Measurements from ENCODE around the gene RTL9.
"Not testable (repeated sequence)": the region's sequence is repeated elsewhere in the genome, so short reads cannot be mapped to it uniquely, and the experiment has no call there.

RTL9 gene

DNA sequence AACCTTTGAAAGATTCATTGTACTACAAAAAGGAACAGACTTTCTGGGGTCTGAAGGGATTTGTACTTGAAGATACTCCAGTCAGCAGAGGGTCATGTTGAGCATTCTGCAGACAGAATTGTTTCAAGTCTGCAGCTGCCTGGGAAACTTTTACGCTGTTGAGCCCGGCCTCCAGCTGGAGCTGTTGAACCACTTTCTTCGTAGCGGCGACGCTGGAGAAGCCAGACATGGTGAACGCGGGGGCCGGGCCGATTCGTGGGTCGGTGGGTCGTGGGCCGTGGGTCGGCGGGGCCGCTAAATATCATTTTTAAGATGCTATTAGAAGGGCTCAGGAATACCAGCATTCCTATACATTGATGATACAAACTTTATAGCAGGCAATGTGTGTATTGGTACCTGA is 12.0 kb upstream of the RTL9 start:
- no peak for DNase-seq

DNA sequence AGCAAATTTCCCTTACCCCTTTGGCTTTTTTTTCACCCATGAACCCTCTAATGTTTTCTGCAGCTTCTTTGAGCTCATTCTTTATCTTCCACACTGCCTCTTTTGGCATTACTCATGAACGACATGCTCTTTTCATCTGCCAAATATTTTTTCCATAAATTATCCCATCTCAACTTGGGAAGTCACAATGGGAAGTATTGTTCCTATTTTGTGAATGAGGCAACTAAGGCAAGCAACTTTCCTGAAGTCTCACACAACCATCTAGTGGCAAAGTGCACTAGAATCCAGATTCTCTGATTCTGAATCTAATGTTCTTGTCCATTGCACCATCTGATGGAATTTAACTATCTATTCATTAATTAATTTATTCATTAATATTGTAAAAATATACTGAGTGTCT is 625 bp downstream of the RTL9 start:
- no peak for DNase-seq

DNA sequence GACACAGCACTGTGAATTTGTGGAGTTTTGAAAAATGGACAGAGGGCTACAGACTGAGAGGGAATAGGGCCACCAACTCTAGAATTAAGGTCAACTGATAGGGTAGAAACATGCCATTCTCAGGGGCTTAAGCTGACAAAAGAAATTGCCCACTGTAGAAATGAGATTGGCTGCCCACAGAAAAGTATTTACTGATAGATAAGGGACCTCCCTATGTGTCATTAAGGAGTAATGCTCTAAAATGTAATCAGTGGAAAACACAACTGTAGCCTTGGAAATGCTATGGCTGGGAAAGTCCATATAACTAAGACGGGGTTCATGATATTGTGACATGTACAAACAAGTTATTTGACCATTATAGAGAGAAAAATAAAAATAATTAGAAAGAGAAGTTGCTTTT is 4.6 kb downstream of the RTL9 start:
- peak; percentile 70 for DNase-seq

DNA sequence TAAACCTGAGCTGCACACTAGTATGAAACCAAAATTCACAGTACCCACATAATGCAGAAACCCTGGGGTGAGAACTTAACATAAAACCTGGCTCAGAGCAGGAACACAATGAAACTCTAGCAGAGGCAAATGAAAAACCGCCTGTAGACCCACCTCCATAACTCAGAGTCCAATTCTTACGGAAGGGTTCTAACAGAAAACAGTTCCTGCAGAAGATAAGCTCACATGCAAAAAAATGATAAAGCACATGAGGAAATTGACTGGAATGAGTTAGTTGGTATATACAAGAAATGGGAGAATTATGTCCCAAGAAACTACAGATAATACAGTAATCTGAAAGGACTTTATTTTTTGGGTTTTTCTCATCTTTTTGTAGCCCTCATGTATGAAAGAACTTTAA is 14.7 kb downstream of the RTL9 start:
- DNase-seq, result peak; percentile 85

DNA sequence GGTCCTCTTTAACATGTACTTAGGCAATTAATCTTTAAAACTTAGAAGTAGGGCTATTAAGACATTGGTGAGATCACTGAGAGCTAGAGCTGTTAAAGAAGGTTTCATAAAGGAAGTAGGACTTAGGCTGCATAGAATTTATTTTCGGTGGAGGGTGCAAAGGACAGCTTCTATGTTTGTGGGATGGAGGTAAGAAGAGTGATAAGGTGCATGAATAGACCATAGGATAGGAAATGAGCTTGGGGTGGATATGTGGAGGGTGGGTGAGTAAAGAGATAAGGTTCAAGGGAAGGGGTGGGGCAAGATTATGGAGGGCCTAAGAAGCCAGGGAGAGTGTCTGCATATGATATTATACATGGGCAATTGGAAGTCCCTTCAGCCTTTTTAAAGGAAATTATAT is 15.9 kb downstream of the RTL9 start:
- peak; percentile 86 for DNase-seq

DNA sequence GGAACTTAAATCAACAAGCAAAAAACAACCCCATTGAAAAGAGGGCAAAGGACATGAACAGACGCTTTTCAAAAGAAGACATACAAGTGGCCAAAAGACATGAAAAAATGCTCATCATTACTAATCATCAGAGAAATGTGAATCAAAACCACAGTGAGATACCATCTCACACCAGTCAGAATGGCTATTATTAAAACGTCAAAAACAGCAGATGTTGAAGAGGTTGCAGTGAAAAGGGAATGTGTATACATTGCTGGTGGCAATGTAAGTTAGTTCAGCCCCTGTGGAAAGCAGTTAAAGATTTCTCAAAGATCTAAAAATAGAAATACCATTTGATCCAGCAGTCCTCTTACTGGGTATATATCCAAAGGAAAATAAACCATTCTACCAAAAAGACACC is 22.6 kb downstream of the RTL9 start:
- DNase-seq, result no peak

DNA sequence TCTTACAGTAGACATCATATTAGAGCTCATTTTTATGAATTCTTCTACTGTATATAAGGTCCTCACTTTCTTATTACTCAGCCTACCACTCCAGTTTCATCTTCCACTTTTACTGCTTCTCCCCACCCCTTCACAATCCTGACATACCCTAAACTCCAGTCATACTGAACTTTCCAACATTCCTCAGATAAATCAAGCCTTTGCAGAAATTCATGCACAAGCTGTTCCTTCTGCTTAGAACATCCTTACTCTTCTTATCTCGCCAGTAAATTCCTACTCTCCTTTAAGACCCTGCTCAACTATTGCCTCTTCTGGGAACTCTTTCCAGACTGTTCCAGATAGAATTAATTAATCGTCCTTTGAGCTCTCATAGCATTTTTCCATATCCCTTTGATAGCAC is 24.8 kb downstream of the RTL9 start:
- DNase-seq, result no peak

DNA sequence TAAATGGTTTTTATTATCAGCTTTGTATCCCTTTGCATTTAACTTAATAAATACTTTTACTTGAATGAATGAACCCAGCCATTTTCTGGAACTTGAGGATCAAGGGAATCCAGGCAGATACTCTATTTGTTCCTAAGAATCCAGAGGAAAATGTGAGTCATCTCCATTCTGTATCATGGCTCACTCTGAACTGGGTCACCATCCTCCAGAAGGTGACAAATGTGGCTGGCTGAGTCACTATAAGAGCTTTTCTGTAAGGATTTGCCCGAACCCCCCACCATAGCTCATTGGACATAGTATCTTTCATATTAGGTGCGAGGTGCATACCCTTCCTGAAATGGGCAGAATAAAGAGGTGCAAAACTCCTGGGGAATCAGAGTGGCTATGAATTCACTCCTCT is 25.8 kb downstream of the RTL9 start:
- peak; percentile 11 for DNase-seq

DNA sequence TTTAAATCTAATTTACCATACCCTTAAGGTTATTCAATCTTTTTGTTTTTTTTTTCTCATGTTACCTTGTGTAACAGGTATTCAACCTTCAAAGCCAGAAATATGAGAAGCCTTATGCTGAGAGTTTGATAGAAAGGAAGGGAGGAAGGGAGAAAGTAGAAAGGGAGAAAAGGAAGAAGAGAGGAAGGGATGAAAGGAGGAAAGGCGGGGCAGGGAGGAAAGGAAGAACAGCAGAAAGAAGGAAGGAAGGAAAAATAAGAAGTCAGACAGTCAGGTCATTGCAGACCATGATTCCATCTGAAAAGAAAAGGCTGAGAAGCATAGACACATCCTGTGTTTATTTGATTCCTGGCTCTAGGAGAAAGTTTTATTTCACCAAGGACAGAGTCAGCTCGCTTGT is 30.9 kb downstream of the RTL9 start:
- no peak for DNase-seq

DNA sequence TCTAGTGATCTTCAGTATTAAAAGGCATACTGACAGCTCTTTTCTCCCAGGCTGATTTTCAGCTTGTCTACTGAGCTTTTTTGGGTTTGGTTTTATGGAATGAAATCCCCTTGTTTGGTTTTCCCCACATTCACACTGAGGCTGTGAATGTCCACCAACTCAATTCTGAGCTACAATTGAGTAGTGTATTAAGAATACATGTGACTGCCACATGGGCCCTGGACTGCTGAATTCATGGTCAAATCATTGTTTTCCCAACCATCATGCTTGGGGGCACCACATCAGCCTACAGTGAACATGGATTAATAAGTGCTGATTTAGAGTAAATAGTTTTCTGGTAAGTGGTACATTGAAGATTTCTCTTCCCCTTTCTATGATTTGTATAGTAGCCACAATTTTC is 32.4 kb downstream of the RTL9 start:
- DNase-seq, result no peak

DNA sequence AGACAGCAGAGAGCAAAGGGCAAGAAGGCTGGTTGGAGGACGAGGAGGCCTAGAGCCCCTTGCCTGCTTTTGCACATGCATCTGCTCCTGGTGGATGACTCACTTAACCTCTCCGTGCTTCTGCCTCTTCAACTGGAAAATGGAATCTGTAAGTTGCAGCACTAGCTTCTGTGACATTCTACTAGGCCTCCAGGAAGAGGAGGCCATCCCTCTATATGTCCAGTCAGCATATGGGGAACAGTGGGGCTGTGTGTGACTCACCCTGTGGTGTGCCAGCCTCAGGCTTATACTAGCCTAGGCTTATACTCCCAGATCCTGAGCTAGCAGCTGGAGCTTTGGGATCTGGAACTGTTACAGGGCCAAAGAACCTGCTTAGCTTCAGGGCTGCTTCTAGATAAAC is 36.0 kb downstream of the RTL9 start:
- no peak for DNase-seq

DNA sequence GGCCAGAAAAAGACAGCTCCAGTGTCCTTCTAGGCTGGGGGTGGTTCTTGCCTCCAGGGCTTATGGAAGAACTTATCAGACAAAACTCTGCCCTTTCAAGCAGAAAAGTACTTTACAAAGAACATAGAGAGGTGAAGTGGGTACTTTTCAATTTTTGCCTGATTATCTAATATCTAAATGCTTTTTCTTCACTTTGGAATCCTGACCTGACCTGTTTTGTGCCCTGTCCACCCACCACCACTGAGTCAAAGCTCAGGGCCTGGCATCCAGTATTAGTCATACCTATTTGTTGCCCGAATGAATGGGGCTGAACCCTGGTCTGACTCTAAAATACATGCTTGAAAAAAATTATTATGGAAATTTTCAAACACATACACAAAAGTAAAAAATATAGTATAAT is 37.2 kb downstream of the RTL9 start:
- DNase-seq, result no peak

DNA sequence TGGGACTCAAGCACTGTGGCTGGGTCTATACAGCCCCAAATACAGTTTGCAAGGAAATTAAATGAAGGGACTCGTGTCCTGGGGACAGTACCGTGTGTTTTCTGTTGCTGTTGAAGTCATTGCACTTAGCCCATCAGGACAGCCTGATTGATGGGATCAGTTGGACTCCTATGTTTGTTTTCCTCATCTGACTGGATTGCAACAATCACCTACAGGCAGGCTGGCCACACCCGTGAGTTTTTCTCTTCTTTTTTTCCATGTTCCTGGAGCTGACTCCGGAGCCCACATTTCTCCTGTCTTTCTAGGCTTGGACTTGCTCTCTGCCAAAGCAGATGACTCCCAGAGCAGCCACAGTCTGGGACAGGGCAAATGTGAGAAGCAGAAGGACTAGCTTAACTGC is 38.1 kb downstream of the RTL9 start:
- DNase-seq, result no peak

DNA sequence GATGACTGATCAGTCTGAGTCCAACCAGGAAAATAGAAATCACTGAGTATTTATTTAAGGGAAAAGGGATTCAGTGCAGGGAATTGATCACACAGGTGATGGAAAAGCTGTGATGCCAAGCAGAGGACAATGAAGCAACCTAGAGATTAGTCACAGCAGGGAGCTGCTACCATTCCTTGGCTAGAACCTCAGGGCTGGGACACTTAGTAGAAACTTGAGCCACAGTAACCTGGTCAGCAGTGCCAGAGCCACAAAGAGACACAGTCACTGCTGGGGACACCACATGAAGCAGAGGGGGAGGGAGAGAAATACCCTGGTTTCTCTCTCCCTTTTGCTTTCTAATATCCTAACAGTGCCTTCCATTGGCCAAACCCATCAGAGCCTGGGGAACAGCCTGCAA is 38.7 kb downstream of the RTL9 start:
- DNase-seq, result no peak

DNA sequence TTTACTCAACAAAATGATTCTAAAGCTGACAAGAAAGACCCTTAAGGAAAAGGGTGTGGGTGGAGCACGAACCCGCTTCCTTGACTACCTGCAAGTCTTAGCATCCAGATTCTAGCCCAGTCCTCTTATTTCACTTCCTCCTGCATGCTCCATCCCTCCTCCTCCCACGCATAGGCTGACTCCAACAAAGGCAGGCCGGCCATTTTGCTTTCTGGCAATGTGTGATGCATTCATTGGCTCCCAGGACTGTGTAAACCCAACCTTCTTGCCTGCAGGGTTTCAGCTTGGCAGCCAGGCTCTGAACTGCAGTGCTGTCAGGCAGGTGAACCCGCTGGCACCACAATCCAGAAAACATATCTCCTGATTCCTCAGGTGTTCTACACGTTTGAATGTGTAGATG is 39.3 kb downstream of the RTL9 start:
- peak; percentile 18 for DNase-seq

DNA sequence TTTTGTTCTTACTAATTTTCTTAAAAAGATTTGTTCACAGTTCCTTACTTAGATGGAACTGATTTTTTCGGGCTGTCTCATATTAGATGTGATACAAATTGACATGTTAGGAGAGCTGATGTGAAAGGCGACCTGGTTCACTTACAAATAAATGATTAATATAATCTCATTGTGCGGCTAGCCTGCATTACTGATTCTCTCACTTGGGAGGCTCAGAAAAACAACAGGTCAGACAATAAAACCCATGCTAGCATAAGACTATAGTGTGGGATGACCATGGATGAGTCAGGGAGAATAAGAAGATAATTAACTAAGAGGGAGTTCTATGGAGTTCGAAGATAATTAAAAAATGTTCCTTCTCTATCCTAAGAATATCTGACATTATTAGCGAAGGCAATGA is 40.8 kb downstream of the RTL9 start:
- DNase-seq, result no peak

DNA sequence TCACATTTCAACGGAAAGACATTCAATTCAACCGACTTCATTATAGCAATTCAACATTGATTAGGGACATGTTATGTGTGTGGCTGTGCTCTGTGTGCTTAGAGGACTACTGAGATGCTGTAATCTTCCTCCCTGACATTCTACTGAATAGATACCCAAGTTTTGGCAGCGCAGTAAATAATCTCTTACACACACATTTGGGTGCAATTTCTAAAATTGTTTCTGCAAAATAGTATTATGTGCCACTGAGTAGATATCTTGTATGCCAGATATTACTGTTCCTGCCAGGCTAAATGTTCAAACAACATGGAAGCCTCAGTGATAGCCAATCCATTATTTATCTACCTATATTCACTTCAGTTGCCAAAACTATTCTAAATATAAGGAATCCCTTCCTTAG is 41.3 kb downstream of the RTL9 start:
- no peak for DNase-seq

DNA sequence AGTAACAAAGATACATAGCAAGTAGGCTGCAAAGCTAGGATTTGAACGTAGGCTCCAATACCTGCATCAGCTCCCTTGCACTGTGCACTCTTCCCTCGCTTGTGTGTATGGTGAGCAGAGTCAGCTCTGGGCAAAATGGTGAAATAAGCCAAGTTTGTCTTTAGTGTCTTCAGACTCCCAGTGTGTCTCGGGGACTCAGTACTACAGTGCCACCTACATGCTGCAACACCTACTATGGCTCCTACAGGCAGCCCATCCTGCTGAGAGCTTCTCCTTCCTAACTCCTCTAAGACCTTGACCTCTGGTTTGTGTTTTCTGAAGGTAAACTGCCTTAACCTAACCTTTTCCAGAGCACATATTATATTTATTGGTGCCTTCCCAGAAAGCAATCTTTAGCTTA is 42.5 kb downstream of the RTL9 start:
- DNase-seq, result peak; percentile 59

DNA sequence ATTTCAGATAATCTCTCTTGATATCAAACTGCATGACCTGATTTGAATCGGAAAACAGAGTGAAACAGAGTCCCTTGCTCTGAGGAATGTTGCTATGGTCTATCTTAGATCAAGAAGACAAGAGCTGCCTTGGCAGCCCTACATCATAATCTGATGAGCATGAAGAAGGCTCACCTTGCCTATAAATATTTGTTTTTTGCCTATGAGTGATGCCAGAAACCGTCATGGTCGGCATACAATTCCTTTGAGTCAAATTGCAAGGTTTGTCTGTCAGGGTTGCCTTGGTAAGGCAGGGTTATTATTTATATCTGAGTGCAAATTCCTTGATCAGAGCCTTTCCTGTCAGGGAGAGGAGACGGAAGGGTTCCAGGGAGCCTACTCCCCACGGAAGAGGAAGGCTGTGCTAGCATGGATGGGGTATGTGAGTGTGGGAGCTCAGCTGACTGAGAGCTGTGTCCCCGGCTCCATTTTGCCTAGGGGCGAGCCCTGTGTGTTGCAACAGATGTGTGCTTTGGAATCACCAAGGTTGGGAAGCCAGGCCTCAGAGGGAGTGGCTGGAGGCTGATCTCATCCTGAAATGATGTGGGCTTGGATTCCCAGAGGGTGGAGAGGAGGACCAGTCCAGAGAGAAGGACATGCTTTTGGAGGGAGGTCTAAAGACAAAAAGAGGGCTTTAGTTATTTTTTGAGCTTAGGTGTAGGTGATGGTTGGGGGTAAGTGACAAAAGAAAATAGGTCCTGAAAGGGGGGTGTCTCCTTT is 43.6 kb downstream of the RTL9 start:
- DNase-seq, result no peak

DNA sequence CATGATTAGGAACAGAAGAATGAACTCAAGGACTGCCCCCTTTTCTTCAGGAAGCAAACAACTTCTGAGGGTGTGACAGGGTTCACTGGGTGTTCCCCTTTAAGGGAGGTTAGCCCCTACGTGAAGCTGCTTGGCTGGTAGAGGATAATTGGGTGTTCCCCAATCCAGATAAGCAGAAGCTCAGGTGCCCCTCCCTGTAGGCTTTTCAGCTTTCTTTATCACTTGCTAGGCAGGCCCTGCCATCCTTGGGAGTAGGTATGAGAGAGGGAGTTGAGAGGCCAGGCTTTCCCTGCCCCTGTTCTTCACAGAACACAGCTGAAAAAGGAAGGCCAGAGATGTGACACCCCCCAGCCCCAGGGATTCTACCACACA is 44.2 kb downstream of the RTL9 start:
- peak; percentile 70 for DNase-seq

DNA sequence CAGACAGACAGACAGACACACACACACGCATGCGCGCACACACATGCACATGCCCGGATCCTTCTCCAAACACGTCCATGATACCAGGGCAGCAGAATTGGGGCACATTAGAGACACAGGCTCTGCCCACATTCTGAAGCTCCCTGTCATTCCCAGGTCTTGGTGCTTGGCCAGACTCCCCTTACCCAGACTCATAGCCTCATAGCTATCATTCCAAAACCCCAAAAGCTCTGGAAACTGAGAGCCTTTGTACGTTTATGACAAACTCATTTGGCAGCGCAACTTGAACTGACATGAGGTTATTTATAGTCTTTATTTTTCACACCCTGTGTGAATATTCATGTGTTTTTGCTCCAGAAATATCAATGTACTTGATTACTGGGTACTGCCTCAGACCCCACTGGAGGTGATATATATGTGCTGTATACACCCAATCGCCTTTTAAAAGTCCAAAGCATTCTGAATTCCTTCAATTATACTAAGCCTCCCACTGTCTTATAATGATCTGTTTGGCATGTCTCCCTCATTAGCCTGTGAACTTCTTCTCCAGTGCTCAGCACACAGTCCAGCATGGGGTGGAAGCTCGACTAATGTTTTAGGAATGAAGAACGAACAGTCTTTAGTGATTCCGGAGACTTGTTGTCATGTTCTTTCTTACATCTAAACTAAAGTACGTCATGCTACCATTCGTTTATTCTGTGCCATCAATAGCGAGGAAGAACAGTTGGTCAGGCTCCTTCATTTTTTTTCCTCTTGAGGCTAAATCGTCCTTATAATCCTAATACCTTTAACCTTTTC is 45.0 kb downstream of the RTL9 start:
- DNase-seq, result no peak

DNA sequence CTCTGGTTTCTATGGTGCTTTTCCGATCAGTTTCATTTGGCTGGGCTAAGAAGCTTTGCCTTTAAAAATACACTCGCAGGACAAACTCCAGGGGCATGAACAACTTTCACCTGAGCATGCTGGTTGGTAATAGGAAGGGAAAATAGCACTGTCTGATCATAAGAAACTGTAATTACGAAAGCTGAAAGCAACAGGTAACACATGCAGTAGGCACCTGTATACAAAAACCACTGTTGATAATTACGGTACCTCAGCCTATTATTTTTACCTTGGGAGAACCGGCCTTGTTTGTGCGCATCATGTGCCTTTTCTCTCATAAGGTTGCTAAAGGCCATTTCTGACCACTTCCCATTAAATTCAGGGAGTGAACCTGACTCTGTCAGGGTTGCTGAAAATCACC is 45.7 kb downstream of the RTL9 start:
- DNase-seq, result no peak

DNA sequence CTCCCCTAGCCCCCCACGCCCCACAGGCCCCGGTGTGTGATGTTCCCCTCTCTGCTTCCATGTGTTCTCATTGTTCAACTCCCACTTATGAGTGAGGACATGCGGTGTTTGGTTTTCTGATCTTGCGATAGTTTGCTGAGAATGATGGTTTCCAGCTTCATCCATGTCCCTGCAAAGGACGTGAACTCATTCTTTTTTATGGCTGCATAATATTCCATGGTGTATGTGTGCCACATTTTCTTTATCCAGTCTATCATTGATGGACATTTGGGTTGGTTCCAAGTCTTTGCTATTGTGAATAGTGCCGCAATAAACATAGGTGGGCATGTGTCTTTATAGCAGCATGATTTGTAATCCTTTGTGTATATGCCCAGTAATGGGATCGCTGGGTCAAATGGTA is 47.6 kb downstream of the RTL9 start:
- DNase-seq, result not testable (repeated sequence)

DNA sequence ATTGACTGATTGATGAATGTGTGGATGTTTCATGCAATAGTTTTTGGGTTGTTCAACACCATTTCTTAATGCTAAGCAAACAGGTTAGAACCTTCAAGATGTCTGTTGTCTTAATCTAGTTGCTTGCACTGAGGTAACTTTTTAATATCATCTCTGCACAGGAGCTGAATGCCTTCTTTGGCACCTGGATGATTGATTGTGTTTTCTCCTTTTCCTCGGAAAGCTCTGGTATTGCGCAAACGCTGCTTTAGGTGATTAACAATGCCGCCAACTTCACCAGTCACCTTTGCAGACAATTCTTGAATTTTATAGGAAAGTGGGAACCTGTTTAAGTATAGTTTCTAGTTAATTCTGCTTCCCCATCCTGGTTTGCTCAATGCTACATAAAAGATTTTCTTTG is 48.2 kb downstream of the RTL9 start:
- no peak for DNase-seq

Data from OCI-M1 (cell line).